Measurements from ENCODE around the gene LPO. TPM values are rescaled to one million over a fixed set of nuclear protein-coding genes. Genes with fewer than 3 reads are reported as not detected.

The LPO gene
- total RNA-seq, 1 donor from 2014 or later, result not detected

DNA sequence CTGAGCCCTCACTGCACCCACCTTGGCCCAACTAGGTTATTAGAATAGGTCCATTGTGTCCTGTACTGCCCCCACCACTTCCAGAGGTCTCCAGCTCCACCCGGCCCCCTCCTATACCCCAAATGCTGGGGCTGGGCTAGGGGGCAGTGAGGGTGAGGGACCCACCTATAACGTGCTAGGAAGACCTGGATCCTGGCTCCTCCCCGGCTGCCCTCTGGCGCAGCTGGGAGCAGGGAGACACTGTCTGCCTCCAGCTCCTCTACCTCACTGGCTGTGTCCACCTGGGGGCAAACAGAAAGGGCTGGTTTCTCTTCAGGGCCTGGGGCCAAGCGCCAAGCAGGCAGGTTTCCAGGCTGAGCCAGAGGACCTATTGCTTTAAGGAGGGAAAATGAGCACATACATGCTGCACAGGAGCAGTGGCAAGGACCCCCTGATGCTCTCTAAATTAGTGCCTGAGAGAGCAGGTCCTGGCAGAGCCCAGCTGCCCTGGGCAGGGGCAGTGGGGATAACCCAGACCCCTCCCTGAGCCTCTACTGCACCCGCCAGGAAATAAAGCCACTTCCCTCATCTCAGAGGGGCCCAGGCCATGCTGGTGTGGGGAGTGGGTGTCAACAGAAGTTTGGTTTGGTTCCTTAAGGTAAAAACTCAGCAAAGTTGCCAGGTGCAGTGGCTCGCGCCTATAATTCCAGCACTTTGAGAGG lies 78.0 kb downstream of the LPO start:
- DNase-seq (no peak), ATAC-seq (ENCODE audit: low read depth) (no peak)
- TF ChIP-seq, protein P1, sequence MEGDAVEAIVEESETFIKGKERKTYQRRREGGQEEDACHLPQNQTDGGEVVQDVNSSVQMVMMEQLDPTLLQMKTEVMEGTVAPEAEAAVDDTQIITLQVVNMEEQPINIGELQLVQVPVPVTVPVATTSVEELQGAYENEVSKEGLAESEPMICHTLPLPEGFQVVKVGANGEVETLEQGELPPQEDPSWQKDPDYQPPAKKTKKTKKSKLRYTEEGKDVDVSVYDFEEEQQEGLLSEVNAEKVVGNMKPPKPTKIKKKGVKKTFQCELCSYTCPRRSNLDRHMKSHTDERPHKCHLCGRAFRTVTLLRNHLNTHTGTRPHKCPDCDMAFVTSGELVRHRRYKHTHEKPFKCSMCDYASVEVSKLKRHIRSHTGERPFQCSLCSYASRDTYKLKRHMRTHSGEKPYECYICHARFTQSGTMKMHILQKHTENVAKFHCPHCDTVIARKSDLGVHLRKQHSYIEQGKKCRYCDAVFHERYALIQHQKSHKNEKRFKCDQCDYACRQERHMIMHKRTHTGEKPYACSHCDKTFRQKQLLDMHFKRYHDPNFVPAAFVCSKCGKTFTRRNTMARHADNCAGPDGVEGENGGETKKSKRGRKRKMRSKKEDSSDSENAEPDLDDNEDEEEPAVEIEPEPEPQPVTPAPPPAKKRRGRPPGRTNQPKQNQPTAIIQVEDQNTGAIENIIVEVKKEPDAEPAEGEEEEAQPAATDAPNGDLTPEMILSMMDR (IDR thresholded peaks at IDR 0.05), result no peak
- Mint-ChIP-seq H3K36me3 (ENCODE audit: low read depth) (no peaks in the 10 kb centered on the region), H3K4me3 (no peak overlapping the region), H3K9me3 (no peaks in the 10 kb centered on the region), H3K27me3 (no peaks in the 10 kb centered on the region), H3K27ac (no peak overlapping the region), H3K4me1 (peaks cover 15% of the 10 kb centered on the region)
- intact Hi-C loops (cut with micrococcal nuclease), result no loop called here
- ChIA-PET CTCF (interaction anchor here (0.8 to 4.7 kb wide), 25 partner anchors 9 to 685 kb away, joined by 3 to 129 read pairs (median 7); partner anchors contain the start of genes HSF5, MTMR4, RNF43 and SUPT4H1), POLR2A (interaction anchor here (1.3 to 27.9 kb wide), 7 partner anchors 10 to 343 kb away, joined by 5 to 3007 read pairs (median 23); partner anchors contain the start of genes MTMR4, SUPT4H1 and TSPOAP1)

DNA sequence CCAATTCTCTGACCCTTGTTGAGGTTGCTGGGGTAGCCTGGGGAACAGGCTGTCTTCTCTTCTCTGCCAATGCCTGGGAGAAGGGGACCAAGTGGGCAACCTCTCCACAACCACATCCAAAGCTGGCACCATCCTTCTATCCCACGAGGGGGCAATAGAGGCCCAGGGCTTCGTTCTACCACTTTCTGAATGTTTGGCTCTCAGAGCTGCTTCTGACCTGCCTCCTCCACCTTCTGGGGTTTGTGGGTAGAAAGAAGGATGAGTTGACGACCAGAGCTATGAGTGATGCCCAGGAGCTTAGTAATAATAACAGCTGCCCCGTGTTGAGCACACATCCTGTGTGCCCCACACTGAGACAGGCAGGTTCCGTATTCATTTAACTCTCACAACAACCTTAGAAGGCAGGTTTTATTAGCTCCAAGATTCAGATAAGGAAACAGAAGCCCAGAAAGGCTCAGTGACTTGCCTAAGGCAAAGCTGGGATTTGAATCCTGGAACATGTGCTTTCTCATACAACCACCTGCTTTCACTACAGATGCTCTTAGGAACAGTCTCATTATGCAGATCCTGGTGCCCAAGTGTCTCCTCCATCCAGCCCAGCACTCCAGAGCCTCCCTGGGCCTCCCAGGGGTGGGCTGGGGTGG lies 79.2 kb downstream of the LPO start:
- DNase-seq (peak; percentile 55), ATAC-seq (ENCODE audit: low read depth) (peak; percentile 97)
- TF ChIP-seq, protein P1 (IDR thresholded peaks at IDR 0.05), result no peak
- Mint-ChIP-seq H3K9me3 (no peaks in the 10 kb centered on the region), H3K36me3 (ENCODE audit: low read depth) (no peaks in the 10 kb centered on the region), H3K27ac (peak overlapping the region; percentile 79), H3K4me3 (no peak overlapping the region), H3K4me1 (peaks cover 15% of the 10 kb centered on the region), H3K27me3 (no peaks in the 10 kb centered on the region)
- ChIA-PET CTCF (interaction anchor here (0.6 to 4.7 kb wide), 50 partner anchors 9 to 687 kb away, joined by 3 to 129 read pairs (median 5); partner anchors contain the start of genes HSF5, MTMR4, RNF43 and SUPT4H1), POLR2A (interaction anchor here (0.8 to 27.9 kb wide), 17 partner anchors 9 to 342 kb away, joined by 3 to 3007 read pairs (median 7); partner anchors contain the start of genes HSF5, MTMR4, RNF43 and SUPT4H1)
- intact Hi-C loops (cut with micrococcal nuclease), result loop anchor here (1.0 kb wide), 8 partner anchors 12 to 201 kb away; partner anchors contain the start of genes RNF43 and SUPT4H1

DNA sequence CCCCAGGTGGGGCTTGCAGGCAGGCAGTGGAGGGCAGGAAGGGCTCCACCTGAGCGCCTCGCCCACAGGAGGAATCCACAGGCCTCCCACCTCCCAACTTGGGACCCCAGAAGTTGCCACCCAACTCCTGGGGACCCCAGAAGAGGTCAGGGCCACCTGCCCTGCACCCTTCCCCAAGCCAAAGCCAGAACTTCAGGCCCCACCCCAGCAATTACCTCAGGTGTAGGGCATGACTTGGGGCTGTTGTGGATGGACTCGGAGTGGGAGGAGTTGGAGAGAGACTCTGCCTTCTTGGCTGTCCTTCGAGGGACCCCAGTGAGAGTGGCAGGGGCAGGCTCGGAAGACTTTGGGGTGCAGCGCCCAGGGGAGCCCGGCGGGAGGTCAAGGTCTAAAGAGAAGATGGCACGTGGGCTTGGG lies 79.7 kb downstream of the LPO start:
- Mint-ChIP-seq H3K27ac (peak overlapping the region; percentile 50), H3K9me3 (no peaks in the 10 kb centered on the region), H3K36me3 (ENCODE audit: low read depth) (no peaks in the 10 kb centered on the region), H3K4me1 (peaks cover 15% of the 10 kb centered on the region), H3K4me3 (no peak overlapping the region), H3K27me3 (no peaks in the 10 kb centered on the region)
- intact Hi-C loops (cut with micrococcal nuclease), result no loop called here
- no peak for ATAC-seq (ENCODE audit: low read depth)
- TF ChIP-seq, protein P1 (IDR thresholded peaks at IDR 0.05), result no peak
- no peak for DNase-seq
- ChIA-PET CTCF (interaction anchor here (0.7 to 4.7 kb wide), 45 partner anchors 9 to 687 kb away, joined by 3 to 129 read pairs (median 6); partner anchors contain the start of genes HSF5, MTMR4, RNF43 and SUPT4H1), POLR2A (interaction anchor here (0.9 to 27.9 kb wide), 16 partner anchors 9 to 341 kb away, joined by 3 to 3007 read pairs (median 8); partner anchors contain the start of genes HSF5, MTMR4, RNF43 and SUPT4H1)

Other genes with a start within 250 kb of the LPO start
- gene SRSF1, start 231.3 kb upstream of the LPO start, total RNA-seq, result 288 and 289 TPM in 2 replicates
- gene DYNLL2, start 155.2 kb upstream of the LPO start, total RNA-seq, result 19.5 and 19.6 TPM in 2 replicates
- not detected in 2 replicates for gene OR4D1, start 90.2 kb upstream of the LPO start, total RNA-seq
- gene OR4D2, start 71.6 kb upstream of the LPO start, total RNA-seq, result not detected in 2 replicates
- gene EPX, start 45.9 kb upstream of the LPO start, total RNA-seq, result not detected in 2 replicates
- gene MKS1, start 19.3 kb upstream of the LPO start, total RNA-seq, result 16.0 and 17.3 TPM in 2 replicates
- not detected in 2 replicates for gene MPO, start 42.4 kb downstream of the LPO start, total RNA-seq
- gene TSPOAP1, start 90.2 kb downstream of the LPO start, total RNA-seq, result 16.7 and 22.5 TPM in 2 replicates
- 90.2 and 100 TPM in 2 replicates for gene SUPT4H1, start 113.6 kb downstream of the LPO start, total RNA-seq
- 1.5 and 2.1 TPM in 2 replicates for gene RNF43, start 178.9 kb downstream of the LPO start, total RNA-seq
- 4.5 and 5.5 TPM in 2 replicates for gene HSF5, start 249.8 kb downstream of the LPO start, total RNA-seq

All from activated B cell treated with CpG ODN at 0.5 μM for 24 hours (primary cell).